Mucosa of rectum (tissue), 2 donors: ENCODE results near the gene CYB5R3.
"Not testable (repeated sequence)": the region's sequence is repeated elsewhere in the genome, so short reads cannot be mapped to it uniquely, and the experiment has no call there.

Source experiments
- H3K27ac ChIP-seq, 2 donors: one replicate each; pipeline ENCODE4 v1.7.0; 2013; ENCODE audit warnings: inconsistent platforms in 2 of 2, low read depth in 2 of 2, low read length in 2 of 2
- H3K27me3 ChIP-seq, 2 donors: one replicate each; pipeline ENCODE4 v1.7.0; 2013; ENCODE audit warnings: low read length in 2 of 2; ENCODE audit not compliant: control insufficient read depth in 2 of 2, insufficient read depth in 2 of 2
- H3K36me3 ChIP-seq, 2 donors: one replicate each; pipeline ENCODE4 v1.7.0; 2013; ENCODE audit warnings: low read length in 2 of 2; ENCODE audit not compliant: control insufficient read depth in 2 of 2, insufficient read depth in 2 of 2
- H3K4me1 ChIP-seq, 2 donors: one replicate each; pipeline ENCODE4 v1.7.0; 2013; ENCODE audit warnings: low read length in 2 of 2, mild to moderate bottlenecking in 1 of 2; ENCODE audit not compliant: control insufficient read depth in 2 of 2, insufficient read depth in 2 of 2
- H3K4me3 ChIP-seq, 2 donors: one replicate each; pipeline ENCODE4 v1.7.0; 2013; ENCODE audit warnings: low read length in 2 of 2
- H3K9ac ChIP-seq, 2 donors: one replicate each; pipeline ENCODE4 v1.7.0; 2013; ENCODE audit warnings: low read length in 2 of 2, low read depth in 1 of 2, mild to moderate bottlenecking in 1 of 2
- H3K9me3 ChIP-seq, 2 donors: one replicate each; pipeline ENCODE4 v1.7.0; 2013; ENCODE audit warnings: low read length in 2 of 2; ENCODE audit not compliant: control insufficient read depth in 2 of 2
- donor health status: healthy.
- donor health status: Normal muscosa, but diverticular disease.

Gene CYB5R3

GRCh38 chr22:42574468-42574867 lies 74.7 kb downstream of the CYB5R3 start:
- H3K4me1 ChIP-seq, H3K9ac ChIP-seq, H3K27ac ChIP-seq, H3K27me3 ChIP-seq, H3K9me3 ChIP-seq, H3K4me3 ChIP-seq: not testable (repeated sequence)
- H3K36me3 ChIP-seq, result peaks cover 9 to 20% of the 10 kb centered on the region in 2 donors

- H3K4me1 ChIP-seq, H3K27ac ChIP-seq, H3K9ac ChIP-seq, H3K9me3 ChIP-seq, H3K4me3 ChIP-seq, H3K27me3 ChIP-seq: not testable (repeated sequence)
- peaks cover 9 to 20% of the 10 kb centered on the region in 2 donors for H3K36me3 ChIP-seq
Observed at GRCh38 chr22:42574046-42574445, 75.1 kb downstream of the CYB5R3 start.

- not testable (repeated sequence) for H3K36me3 ChIP-seq, H3K4me1 ChIP-seq, H3K9ac ChIP-seq
Observed at GRCh38 chr22:42571068-42571467, 78.1 kb downstream of the CYB5R3 start.

GRCh38 chr22:42570580-42570979 lies 78.6 kb downstream of the CYB5R3 start:
- H3K9me3 ChIP-seq, H3K4me3 ChIP-seq, H3K4me1 ChIP-seq, H3K36me3 ChIP-seq, H3K27me3 ChIP-seq, H3K9ac ChIP-seq, H3K27ac ChIP-seq: not testable (repeated sequence)

More at GRCh38 chr22:42571068-42571467, 78.1 kb downstream of the CYB5R3 start:
- H3K9me3 ChIP-seq, H3K27me3 ChIP-seq, H3K4me3 ChIP-seq, H3K27ac ChIP-seq: not testable (repeated sequence)

GRCh38 chr22:42567950-42568349 lies 81.2 kb downstream of the CYB5R3 start:
- H3K36me3 ChIP-seq, H3K4me1 ChIP-seq, H3K9me3 ChIP-seq, H3K9ac ChIP-seq, H3K27ac ChIP-seq, H3K27me3 ChIP-seq, H3K4me3 ChIP-seq: not testable (repeated sequence)
